Embryonic facial prominence (tissue), 1 donor: ENCODE results near the gene OSBPL8.
"Not testable (repeated sequence)": the region's sequence is repeated elsewhere in the genome, so short reads cannot be mapped to it uniquely, and the experiment has no call there.

Source experiments
- DNase-seq: peaks from one replicate; pipeline ENCODE4 v3.0.0-alpha.2; 2016; ENCODE audit errors: extremely low spot score

Gene OSBPL8

DNA sequence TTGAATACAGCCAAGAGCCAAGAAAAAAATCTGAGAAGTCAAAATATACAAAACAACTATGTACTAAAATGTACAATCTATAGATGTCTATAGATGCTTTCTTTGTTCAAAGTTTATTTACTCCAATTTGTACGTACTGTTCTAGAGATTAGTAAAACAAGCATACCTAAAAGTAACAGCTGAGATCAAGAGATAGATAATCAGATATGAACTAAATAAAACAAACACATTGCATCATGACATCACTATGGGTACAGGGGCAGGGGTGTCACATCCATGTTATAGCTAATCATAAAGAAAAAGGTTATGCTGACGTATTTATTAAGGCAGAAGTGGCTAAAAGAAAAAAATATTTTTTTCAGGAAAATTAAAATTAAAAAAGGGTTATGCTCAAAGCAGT lies 139.3 kb downstream of the OSBPL8 start:
- no peak for DNase-seq

DNA sequence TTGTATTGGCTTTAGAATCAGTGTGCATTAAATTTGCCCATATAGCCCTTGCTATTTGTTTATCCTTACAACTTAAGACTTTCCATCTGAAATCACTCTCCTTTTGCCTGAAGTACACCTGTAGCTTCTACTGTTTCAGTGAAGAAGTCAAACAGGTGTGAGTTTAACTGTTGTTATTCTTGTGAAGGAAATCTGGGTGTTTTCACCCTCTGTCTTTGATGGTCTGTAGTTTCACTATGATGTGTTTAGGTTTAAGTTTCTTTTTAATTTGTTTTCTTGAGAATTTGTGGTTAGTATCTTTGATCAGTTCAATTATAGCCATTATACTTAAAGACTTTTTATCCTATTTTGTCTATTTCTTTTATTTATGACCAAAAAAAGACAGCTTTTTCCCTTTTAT lies 142.5 kb downstream of the OSBPL8 start:
- no peak for DNase-seq

- no peak for DNase-seq
Measured at GRCh38 chr12:76413121-76413520, 146.4 kb downstream of the OSBPL8 start.

- no peak for DNase-seq
Measured at GRCh38 chr12:76410781-76411180, 148.8 kb downstream of the OSBPL8 start.

- no peak for DNase-seq
Measured at GRCh38 chr12:76410371-76410770, 149.2 kb downstream of the OSBPL8 start.

DNA sequence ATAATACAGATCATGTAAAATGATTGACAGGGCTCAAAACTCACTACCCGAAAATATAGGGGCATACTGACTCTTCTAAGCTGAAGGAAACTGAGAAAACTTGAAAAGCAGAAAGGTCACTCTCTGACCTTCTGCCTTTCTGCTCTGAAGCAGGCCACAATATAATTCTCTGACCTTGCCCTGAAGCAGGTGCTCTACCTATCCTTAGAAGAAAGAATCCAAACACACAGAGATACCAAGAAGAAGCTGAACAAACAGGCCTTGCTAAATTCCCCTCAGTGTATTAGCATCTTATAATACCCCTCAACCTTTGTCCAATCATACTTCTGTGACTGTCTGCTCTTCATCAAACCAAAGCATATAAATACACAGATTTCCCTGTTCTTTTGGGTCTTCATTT lies 150.5 kb downstream of the OSBPL8 start:
- DNase-seq = no peak

DNA sequence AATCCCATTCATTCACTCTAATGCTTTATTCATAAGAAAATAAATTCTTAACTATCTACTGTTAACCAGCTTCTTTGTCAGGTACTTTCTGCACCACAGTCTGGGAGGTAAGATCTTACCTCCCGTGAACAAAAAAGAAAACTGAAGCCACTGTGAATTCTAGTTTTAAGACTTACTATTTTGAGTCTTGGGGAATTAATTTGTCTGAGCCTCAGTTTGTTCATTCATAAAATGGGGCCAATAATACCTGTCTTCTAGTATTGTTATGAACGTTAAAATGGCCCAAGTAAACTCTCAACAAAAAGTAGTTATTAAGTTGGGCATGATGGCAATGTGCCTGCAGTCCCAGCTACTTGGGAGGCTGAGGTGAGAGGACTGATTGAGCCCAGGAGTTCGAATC lies 151.9 kb downstream of the OSBPL8 start:
- no peak for DNase-seq

GRCh38 chr12:76402259-76402658 lies 157.3 kb downstream of the OSBPL8 start:
- no peak for DNase-seq

GRCh38 chr12:76400136-76400535 lies 159.4 kb downstream of the OSBPL8 start:
- no peak for DNase-seq

DNA sequence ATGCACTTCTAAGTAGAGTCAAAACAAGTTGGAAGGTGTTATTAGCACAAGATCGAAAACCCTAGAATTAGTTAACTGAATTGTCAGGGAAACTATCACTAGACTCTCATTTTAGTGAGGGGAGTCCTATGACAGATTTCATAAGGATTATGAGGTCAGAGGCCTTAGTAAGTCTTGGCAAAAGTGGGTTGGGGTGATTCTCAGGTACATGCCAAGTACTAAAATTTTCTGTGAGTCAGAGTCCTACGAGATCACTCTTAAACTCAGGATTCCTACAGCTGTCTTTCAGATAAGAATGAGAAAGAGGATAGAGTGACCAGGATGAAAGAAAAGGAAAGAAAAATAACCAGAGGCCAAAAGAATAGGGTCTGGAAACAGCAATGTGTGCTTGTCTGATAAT lies 160.5 kb downstream of the OSBPL8 start:
- no peak for DNase-seq

DNA sequence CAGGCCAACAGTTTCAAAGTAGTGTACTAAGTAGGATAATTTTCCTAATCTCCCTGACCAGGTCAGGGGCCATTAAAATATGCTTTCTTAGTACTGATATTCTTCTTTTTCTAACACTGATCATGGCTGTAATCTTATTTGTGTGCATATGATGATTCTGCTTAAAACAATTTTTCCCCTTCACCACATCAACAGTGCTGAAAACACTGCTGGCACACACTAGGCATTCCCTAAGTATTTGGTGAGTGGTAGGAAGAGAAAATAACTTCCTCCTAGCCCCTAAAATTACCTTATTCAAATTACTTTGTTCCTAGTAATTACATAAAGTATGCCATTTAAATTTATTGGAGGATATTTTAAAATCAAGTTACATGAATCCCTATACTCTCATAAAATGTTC lies 161.5 kb downstream of the OSBPL8 start:
- DNase-seq = no peak

- DNase-seq = no peak
Measured at GRCh38 chr12:76391461-76391860, 168.1 kb downstream of the OSBPL8 start.

GRCh38 chr12:76387614-76388013 lies 172.0 kb downstream of the OSBPL8 start:
- no peak for DNase-seq

DNA sequence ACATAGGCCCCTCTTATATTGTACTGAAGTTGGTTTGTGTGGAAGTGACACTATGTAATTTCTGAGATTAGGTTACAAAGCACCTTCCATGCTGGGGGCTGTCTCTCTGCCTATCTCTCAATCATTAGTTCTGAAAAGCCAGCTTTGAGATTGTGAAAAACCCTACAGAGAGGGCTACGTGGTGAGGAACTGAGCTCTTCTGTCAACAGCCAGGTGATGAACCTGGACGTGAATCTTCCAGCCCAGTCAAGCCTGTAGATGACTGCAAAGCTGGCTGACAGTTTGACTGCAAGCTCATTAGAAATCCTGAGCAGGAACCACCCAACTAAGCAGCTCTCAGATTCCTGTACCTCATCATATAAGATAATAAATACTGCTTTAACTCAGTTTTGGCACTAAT lies 175.0 kb downstream of the OSBPL8 start:
- no peak for DNase-seq

DNA sequence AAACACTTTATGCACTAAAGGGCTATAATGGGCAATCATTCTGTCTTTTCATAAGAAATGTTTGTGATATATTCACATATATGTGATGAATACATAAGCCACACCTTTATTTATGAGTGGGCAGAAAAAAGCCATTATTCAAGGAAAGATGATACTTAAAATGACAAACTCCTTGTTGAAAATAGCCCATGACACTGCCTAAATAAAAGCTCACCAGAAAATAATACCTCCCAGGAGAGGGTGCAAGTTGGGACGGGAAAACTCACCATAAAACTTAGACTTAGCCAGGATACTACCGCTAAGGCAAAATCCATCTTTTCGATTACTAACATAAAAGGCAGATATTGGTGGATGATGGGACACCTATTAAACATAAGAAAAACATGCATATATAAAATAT lies 175.6 kb downstream of the OSBPL8 start:
- no peak for DNase-seq

DNA sequence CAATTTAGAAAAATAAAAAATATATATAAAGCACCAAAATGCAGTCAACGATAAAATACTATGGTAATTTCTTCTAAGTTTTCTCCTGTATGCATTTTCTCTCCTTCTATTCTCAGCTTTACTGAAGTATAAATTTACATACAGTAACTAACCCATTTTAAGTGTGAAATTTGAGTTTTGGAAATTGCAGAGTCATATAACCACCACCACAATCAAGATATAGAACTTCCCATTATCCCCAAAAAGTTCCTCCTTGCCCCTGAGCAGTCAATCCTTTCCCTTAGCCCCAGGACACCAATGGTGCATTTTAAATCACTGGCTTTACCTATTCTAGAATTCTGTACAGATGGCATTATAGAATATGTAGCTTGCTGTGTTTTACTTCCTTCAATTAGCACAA lies 180.3 kb downstream of the OSBPL8 start:
- no peak for DNase-seq

DNA sequence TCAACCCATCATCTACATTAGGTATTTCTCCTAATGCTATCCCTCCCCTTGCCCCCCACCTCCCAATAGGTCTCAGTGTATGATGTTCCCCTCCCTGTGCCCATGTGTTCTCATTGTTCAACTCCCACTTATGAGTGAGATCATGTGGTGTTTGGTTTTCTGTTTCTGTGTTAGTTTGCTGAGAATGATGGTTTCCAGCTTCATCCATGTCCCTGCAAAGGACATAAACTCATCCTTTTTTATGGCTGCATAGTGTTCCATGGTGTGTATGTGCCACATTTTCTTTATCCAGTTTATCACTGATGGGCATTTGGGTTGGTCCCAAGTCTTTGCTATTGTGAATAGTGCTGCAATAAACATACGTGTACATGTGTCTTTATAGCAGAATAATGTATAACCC lies 182.7 kb downstream of the OSBPL8 start:
- DNase-seq = not testable (repeated sequence)

- DNase-seq = no peak
Measured at GRCh38 chr12:76375939-76376338, 183.6 kb downstream of the OSBPL8 start.

DNA sequence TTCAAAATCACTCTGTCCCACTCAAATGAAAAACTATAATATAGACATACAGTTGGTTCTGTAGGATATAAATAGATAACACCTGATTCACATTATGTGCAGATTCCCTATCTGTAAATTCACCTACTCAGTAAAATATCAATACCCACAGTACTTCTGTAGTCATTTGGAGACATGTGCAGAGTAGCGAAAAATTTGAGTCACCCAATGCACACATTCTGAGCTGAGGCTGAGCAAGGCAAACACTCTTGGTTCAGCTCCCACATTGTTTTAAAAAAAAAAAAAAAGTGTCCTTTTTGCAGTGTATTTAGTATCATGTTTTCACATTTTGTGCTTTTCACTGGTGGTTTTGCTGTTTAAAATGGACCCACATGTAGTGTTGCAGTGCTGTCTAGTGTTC lies 184.1 kb downstream of the OSBPL8 start:
- no peak for DNase-seq

DNA sequence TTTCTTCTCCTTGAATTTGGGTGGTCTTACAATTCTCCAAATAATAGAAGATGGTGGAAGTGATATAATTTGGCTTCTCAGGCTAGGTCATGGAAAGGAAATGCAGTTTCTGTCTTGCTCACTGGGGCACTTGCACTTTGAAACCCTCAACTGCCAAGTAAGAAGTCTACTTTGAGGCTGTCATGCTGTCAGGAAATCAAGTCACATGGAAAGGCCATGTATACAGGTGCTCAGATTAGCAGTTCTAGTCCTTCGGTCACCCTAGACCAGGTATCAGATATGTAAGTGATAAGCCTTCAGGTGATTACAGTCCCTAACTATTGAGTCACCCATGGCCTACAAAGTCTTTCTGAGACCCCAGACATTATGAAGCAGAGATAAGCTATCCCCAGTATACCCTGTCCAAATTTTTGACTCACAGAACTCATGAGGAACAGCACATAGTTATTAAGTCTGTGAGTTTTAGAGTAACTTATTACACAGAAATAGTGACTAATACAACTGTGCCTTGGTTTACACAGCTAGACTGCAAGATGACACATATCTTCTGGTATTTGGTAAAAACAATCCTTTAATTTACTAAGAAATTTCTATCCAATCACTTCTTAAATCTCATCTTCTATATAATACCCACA lies 185.1 kb downstream of the OSBPL8 start:
- DNase-seq = no peak

GRCh38 chr12:76368230-76368629 lies 191.3 kb downstream of the OSBPL8 start:
- DNase-seq = no peak

DNA sequence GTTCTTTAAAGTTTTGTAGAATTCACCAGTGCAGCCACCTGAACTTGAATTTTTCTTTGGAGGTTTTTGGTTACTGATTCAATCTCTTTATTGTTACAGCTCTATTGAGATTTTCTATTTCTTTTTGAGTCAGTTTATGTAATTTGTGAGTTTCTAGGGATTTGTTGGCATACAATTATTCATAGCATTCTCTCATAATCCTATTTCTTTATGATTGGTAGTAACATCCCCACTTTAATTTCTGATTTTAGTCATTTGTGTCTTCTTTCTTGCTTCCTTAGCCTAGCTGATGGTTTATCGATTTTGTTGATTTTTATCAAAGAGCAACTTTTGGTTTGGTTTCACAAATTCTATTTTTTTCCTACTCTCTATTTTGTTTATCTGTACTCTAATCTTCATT lies 193.4 kb downstream of the OSBPL8 start:
- DNase-seq = no peak

GRCh38 chr12:76364131-76364530 lies 195.4 kb downstream of the OSBPL8 start:
- DNase-seq = not testable (repeated sequence)

- DNase-seq = no peak
Measured at GRCh38 chr12:76360316-76360715, 199.3 kb downstream of the OSBPL8 start.
